Measurements from ENCODE around the gene NEK11. TPM values are rescaled to one million over a fixed set of nuclear protein-coding genes. Genes with fewer than 3 reads are reported as not detected.

NEK11 gene
- total and polyA plus RNA-seq, 9 of the 15 experiments (the other 6 are each of a cell fraction or from before 2014, with no cell fraction given), result 0.28 to 1.5 (median 0.87) TPM

- intact Hi-C loops (cut with micrococcal nuclease), result no loop called here
- no peak overlapping the region for H2AFZ ChIP-seq (ENCODE audit: low read depth, low read length)
- in situ Hi-C loops (cut with MboI), result no loop called here
- BruUV-seq (replicated peaks), result no TSS peak
- DNase-seq (ENCODE audit: extremely low read depth in 1 of 4, low spot score in 3 of 4), result no peak
- H3K27me3 ChIP-seq (ENCODE audit: control insufficient read depth in 2 of 2, insufficient read depth in 2 of 2, low read length in 2 of 2), result no peaks in the 10 kb centered on the region
- no peak for ATAC-seq
- TF ChIP-seq XRCC4 (IDR thresholded peaks at IDR 0.05; ENCODE audit: extremely low read depth, insufficient read depth, insufficient read length) (no peak), ZNF561 (CRISPR knock-in tag; conservative IDR thresholded peaks at IDR 0.05) (no peak), ZNF175 (CRISPR knock-in tag; IDR thresholded peaks at IDR 0.05; ENCODE audit: low read depth) (no peak), PREB (CRISPR knock-in tag; IDR thresholded peaks at IDR 0.05) (no peak), TFAM (CRISPR knock-in tag; conservative IDR thresholded peaks at IDR 0.05) (no peak), PHF21A (IDR thresholded peaks at IDR 0.05; ENCODE audit: borderline replicate concordance, low read depth) (no peak), ZNF512 (tag; IDR thresholded peaks at IDR 0.05) (no peak), ZC3H4 (CRISPR knock-in tag; IDR thresholded peaks at IDR 0.05; ENCODE audit: borderline replicate concordance) (no peak), HLTF (IDR thresholded peaks at IDR 0.05) (no peak), BCLAF1 (IDR thresholded peaks at IDR 0.05; ENCODE audit: borderline replicate concordance in 1 of 2, control insufficient read depth in 1 of 2, low read depth in 2 of 2, low read length in 1 of 2) (no peak)
- ChIA-PET POLR2A (interaction anchor here (0.7 kb wide), 1 partner anchor 11 kb away, joined by 3 read pairs; no protein-coding TSS in a partner anchor), CTCF (ENCODE audit: low intra/inter-chr PET ratio) (no interaction called here)
- no peaks in the 10 kb centered on the region for H3K79me2 ChIP-seq (ENCODE audit: control insufficient read depth, insufficient read depth, low read length)
- no peak overlapping the region for H3K4me3 ChIP-seq
- H3K4me2 ChIP-seq (ENCODE audit: insufficient read depth, low read length), result no peak overlapping the region
- no peaks in the 10 kb centered on the region for H4K20me1 ChIP-seq (replicated peaks; ENCODE audit: control insufficient read depth, insufficient read depth, low read length)
- H3K9me3 ChIP-seq (replicated peaks; ENCODE audit: control insufficient read depth, insufficient read depth, low read depth, low read length), result no peaks in the 10 kb centered on the region
- H3K27ac ChIP-seq (ENCODE audit: extremely low read depth, low read depth, low read length), result no peak overlapping the region
- H3K9me1 ChIP-seq (ENCODE audit: control insufficient read depth, insufficient read depth, low read length), result no peaks in the 10 kb centered on the region
- 53% methylated on average over 1 of the region's 1 CpG for WGBS (ENCODE audit: insufficient coverage, low coverage, missing lambda C conversion rate)
- no peaks in the 10 kb centered on the region for H3K4me1 ChIP-seq (replicated peaks in 1 of 2; ENCODE audit: control insufficient read depth in 2 of 2, insufficient read depth in 2 of 2, low read length in 2 of 2)
- no peak overlapping the region for H3K9ac ChIP-seq (ENCODE audit: insufficient read depth in 1 of 2, low read depth in 2 of 2, low read length in 2 of 2)
- FAIRE-seq, result no peak
- H3K36me3 ChIP-seq (ENCODE audit: control insufficient read depth, insufficient read depth, low read length), result no peaks in the 10 kb centered on the region
Observed at GRCh38 chr3:131079086-131079485, 52.4 kb downstream of the NEK11 start.
